Upper lobe of right lung (tissue), 1 donor: Measurements from ENCODE around the gene MCRIP1. TPM values are rescaled to one million over a fixed set of nuclear protein-coding genes. Genes with fewer than 3 reads are reported as not detected.

ENCODE experiments used
- ATAC-seq: fragments of 200-7000 bp; cut with Tn5 transposase; one replicate; pipeline ENCODE4 v1.9.1; 2020; ENCODE audit warnings: mild to moderate bottlenecking, moderate library complexity
- DNase-seq: peaks from one replicate; pipeline ENCODE4 v3.0.0-alpha.2; 2020
- H3K27ac ChIP-seq: fragments of 200-600 bp; one replicate; pipeline ENCODE4 v1.8.0; 2022
- H3K27me3 ChIP-seq: fragments of 200-600 bp; one replicate; pipeline ENCODE4 v1.8.0; 2022; ENCODE audit warnings: mild to moderate bottlenecking
- H3K36me3 ChIP-seq: fragments of 200-600 bp; one replicate; pipeline ENCODE4 v1.8.0; 2022
- H3K4me1 ChIP-seq: fragments of 200-600 bp; one replicate; pipeline ENCODE4 v1.8.0; 2022
- H3K4me3 ChIP-seq: fragments of 200-600 bp; one replicate; pipeline ENCODE4 v1.8.0; 2022; ENCODE audit warnings: mild to moderate bottlenecking
- H3K9me3 ChIP-seq: fragments of 200-600 bp; one replicate; pipeline ENCODE4 v1.8.0; 2022
- CTCF ChIP-seq: fragments of 200-600 bp; IDR thresholded peaks from one replicate; pipeline ENCODE4 v1.8.0; 2022; ENCODE audit warnings: antibody characterized with exemption
- intact Hi-C: fragments of 100-400 bp; cut with DNase I; formaldehyde crosslinking; loops from one replicate; pipeline ENCODE4 v1.11.0; 2022
- total RNA-seq: library from RNA; stranded (reverse); fragmentation: NEBNext Ultra II Directional; extraction: Animal tissue kit (Norgen Biotek cat#: 25700); gene quantifications from one replicate; pipeline ENCODE4 v1.2.1, GENCODE V29; 2021
- donor health status: DM: no; HTN: yes; CAD: no; lungs with severe emphysema.

MCRIP1 gene
- total RNA-seq, 1 donor from 2014 or later: 72.8 TPM

DNA sequence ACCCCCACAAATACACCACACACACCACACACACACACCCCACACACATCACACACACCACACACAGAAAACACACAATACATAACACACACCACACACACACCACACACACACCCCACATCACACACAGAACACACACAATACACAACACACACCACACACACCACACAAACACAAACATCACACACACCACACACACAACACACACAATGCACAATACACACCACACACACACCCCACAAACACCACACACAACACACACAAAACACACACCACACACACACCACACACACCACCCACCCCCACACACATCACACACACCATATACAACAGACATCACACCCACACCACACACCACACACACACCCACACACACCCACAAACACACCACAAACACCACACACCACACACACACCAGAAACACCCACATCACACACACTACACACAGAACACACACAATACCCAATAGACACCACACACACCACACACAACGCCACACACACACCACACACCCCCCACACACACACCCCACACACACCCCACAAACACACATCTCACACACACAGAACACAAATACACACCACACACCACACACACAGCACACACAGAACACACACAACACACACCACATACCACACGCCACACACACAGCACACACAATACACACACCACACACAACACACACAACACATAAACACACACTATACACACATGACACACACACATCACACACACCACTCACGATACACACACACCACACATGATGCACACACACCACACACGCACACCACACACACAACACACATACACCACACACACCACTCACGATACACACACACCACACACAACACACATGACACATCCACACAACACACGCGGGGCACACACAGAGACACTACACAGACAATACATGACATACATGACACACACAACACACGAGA, 40.1 kb downstream of the MCRIP1 start:
- Histone ChIP-seq H3K9me3 (no peaks in the 10 kb centered on the region), H3K27me3 (no peaks in the 10 kb centered on the region), H3K36me3 (no peaks in the 10 kb centered on the region), H3K4me1 (no peaks in the 10 kb centered on the region), H3K4me3 (no peak overlapping the region), H3K27ac (no peak overlapping the region)
- DNase-seq (no peak), ATAC-seq (peak; percentile 14)
- intact Hi-C loops: no loop called here
- no peak for TF ChIP-seq CTCF

Other genes with a start within 250 kb of the MCRIP1 start
- 93.6 TPM for gene NPLOC4, start 196.2 kb downstream of the MCRIP1 start, total RNA-seq
- gene TSPAN10, start 196.1 kb downstream of the MCRIP1 start, total RNA-seq: 1.1 TPM
- 1.0 TPM for gene PDE6G, start 176.7 kb downstream of the MCRIP1 start, total RNA-seq
- 26.7 TPM for gene OXLD1, start 166.7 kb downstream of the MCRIP1 start, total RNA-seq
- gene CCDC137, start 166.6 kb downstream of the MCRIP1 start, total RNA-seq: 13.7 TPM
- gene ARL16, start 149.5 kb downstream of the MCRIP1 start, total RNA-seq: 19.5 TPM
- gene HGS, start 149.3 kb downstream of the MCRIP1 start, total RNA-seq: 88.3 TPM
- gene MRPL12, start 129.9 kb downstream of the MCRIP1 start, total RNA-seq: 40.3 TPM
- gene SLC25A10, start 121.0 kb downstream of the MCRIP1 start, total RNA-seq: 6.3 TPM
- not detected for gene GCGR, start 29.1 kb downstream of the MCRIP1 start, total RNA-seq
- gene PPP1R27, start 1.8 kb upstream of the MCRIP1 start, total RNA-seq: not detected
- 462 TPM for gene P4HB, start 27.2 kb upstream of the MCRIP1 start, total RNA-seq
- 386 TPM for gene ARHGDIA, start 38.0 kb upstream of the MCRIP1 start, total RNA-seq
- 39.4 TPM for gene ALYREF, start 58.3 kb upstream of the MCRIP1 start, total RNA-seq
- 91.0 TPM for gene ANAPC11, start 58.4 kb upstream of the MCRIP1 start, total RNA-seq
- gene NPB, start 68.9 kb upstream of the MCRIP1 start, total RNA-seq: 0.55 TPM
- 46.1 TPM for gene PCYT2, start 78.1 kb upstream of the MCRIP1 start, total RNA-seq
- 27.5 TPM for gene SIRT7, start 84.9 kb upstream of the MCRIP1 start, total RNA-seq
- gene MAFG, start 94.4 kb upstream of the MCRIP1 start, total RNA-seq: 35.9 TPM
- 19.0 TPM for gene PYCR1, start 104.0 kb upstream of the MCRIP1 start, total RNA-seq
- gene MYADML2, start 113.9 kb upstream of the MCRIP1 start, total RNA-seq: not detected
- gene NOTUM, start 127.9 kb upstream of the MCRIP1 start, total RNA-seq: 6.1 TPM
- 50.3 TPM for gene ASPSCR1, start 144.3 kb upstream of the MCRIP1 start, total RNA-seq
- 40.2 TPM for gene CENPX, start 189.6 kb upstream of the MCRIP1 start, total RNA-seq
- 12.2 TPM for gene LRRC45, start 190.0 kb upstream of the MCRIP1 start, total RNA-seq
- gene RAC3, start 198.4 kb upstream of the MCRIP1 start, total RNA-seq: 3.4 TPM
- 143 TPM for gene DCXR, start 204.4 kb upstream of the MCRIP1 start, total RNA-seq
- gene RFNG, start 218.5 kb upstream of the MCRIP1 start, total RNA-seq: 38.5 TPM
- gene GPS1, start 218.6 kb upstream of the MCRIP1 start, total RNA-seq: 78.0 TPM
- gene DUS1L, start 232.5 kb upstream of the MCRIP1 start, total RNA-seq: 82.4 TPM